IPS-18a (cell line): ENCODE data around the gene CHMP4B.

Experiments
- H3K27ac ChIP-seq: one replicate; pipeline ENCODE4 v1.5.1; 2013; ENCODE audit warnings: low read length
- H3K27me3 ChIP-seq: one replicate; pipeline ENCODE4 v1.6.1; 2013; ENCODE audit warnings: mild to moderate bottlenecking, low read length; ENCODE audit not compliant: control insufficient read depth, insufficient read depth
- H3K36me3 ChIP-seq: one replicate; pipeline ENCODE4 v1.6.1; 2013; ENCODE audit warnings: low read depth, low read length; ENCODE audit not compliant: control insufficient read depth
- H3K4me1 ChIP-seq: one replicate; pipeline ENCODE4 v1.6.1; 2013; ENCODE audit warnings: low read depth, low read length; ENCODE audit not compliant: control insufficient read depth
- H3K4me3 ChIP-seq: one replicate; pipeline ENCODE4 v1.5.1; 2013; ENCODE audit warnings: low read length
- H3K9ac ChIP-seq: one replicate; pipeline ENCODE4 v1.6.1; 2013; ENCODE audit warnings: mild to moderate bottlenecking, low read length, moderate library complexity
- H3K9me3 ChIP-seq: one replicate; pipeline ENCODE4 v1.6.1; 2013; ENCODE audit warnings: low read depth, low read length; ENCODE audit not compliant: control insufficient read depth

CHMP4B gene

DNA sequence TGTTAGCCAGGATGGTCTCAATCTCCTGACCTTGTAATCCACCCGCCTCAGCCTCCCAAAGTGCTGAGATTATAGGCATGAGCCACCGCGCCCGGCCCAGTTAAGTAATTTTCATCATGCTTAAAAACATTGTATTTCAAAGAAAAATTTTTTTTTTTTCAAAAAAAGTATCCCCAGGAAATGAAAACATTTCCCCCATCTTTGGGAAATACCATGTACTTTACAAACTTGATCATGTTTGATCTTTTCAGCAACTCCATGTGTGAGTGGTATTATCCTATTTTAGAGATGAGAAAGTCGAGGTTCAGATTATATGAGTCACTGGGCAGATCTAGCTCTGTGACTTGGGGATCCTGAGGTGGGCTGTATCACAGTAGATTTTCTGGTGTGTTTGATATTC lies 11.8 kb downstream of the CHMP4B start:
- Histone ChIP-seq H3K9ac (no peak overlapping the region), H3K9me3 (no peaks in the 10 kb centered on the region), H3K36me3 (no peaks in the 10 kb centered on the region), H3K27ac (no peak overlapping the region), H3K4me3 (no peak overlapping the region), H3K4me1 (peaks cover 13% of the 10 kb centered on the region), H3K27me3 (no peaks in the 10 kb centered on the region)

DNA sequence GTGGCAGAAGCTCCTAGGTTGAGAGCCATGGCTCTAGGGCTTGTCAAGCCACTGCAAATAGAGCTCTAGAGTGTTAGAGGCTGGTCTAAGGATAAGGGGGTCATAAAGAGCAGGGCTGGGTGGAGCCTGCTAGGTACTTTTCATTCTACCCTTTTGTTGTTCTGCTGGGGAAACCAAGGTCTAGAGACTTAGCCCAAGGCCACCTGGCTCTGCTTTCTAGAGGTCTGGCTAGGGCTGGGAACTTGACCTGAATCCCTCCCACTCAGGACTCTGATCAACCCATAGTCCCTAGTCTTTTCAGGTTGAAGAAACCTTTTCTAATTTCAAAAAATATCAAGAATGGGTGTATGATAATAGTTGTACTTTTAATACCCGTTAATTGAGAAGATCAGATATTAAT lies 13.7 kb downstream of the CHMP4B start:
- no peak overlapping the region for H3K9ac ChIP-seq
- no peaks in the 10 kb centered on the region for H3K27me3 ChIP-seq
- H3K27ac ChIP-seq, result no peak overlapping the region

DNA sequence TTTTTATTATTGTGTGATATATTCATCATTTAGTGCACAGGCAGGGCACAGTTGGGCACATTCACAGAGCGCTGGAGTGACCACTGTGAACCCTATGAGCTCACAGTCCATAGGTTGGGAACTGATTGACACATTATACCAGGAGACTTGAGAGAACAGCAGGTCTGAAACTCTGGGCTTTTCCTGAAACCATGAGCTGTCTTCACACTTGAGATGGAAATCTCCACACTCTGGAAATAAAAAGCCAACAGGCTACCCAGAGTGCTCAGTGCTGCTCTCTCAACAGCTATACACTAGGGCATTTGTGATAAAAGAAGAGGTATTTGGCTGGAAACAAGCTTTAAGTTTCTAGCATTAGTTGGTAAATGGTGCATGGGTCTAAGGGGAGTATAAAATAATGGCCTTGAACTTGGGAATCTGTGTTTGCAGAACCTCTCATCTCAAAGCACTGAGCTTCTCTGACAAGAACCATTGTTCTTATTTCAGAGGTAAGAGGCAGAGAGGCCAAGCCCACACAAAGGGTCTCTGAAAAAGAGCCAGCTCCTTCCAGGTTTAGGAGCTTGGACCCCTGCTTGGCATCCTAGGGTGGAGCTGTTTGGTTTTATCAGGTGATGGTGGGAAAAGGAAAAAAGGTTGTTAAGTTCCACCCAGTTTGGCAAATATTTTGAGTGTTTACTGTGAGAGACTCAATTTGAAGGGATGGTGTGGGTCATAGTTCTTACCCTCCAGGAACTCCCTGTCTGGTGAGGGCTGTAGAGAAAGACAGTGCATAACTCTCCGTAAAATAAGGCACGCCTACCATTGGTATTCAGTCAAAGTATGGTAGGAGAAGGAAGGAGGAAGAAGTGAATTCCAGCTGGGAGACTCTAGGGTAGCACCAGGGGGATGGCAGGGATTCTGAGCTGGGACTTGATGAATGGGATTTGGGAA lies 14.5 kb downstream of the CHMP4B start:
- Histone ChIP-seq H3K36me3 (no peaks in the 10 kb centered on the region), H3K27me3 (no peaks in the 10 kb centered on the region), H3K9me3 (no peaks in the 10 kb centered on the region), H3K4me1 (peaks cover 13% of the 10 kb centered on the region), H3K4me3 (no peak overlapping the region), H3K27ac (no peak overlapping the region), H3K9ac (no peak overlapping the region)

More for the DNA sequence above, 13.7 kb downstream of the CHMP4B start:
- Histone ChIP-seq H3K4me1 (peaks cover 13% of the 10 kb centered on the region), H3K9me3 (no peaks in the 10 kb centered on the region), H3K4me3 (no peak overlapping the region), H3K36me3 (no peaks in the 10 kb centered on the region)

DNA sequence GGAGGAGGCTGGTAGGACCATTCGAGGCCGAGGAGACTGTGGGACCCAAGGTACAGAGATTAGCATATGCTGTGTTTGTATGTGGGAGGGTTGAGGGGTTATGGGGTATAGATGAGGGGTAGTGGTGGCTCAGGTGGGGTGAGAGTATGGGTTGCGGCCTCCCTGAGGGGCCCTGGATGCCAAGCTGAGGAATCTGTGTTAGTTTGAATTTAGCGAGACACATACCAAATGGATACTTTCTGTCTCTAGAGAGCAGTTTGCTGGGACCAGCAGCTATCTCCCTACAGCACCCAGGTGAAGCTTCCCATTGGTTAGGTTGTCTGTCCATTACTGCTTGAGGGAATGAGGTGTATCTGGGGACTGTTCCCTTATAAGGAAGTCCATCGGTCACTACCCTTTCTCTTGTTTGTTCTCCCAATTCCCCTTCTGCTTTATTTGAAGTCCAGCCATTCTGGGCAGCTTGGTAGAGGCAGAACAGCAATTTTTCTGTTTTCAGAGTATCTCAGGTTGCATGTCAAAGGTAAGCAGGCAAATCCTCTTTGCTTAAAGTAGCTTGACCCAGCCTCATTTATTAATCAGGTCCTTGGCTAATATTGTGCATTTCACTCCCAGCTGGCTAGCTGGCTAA lies 15.2 kb downstream of the CHMP4B start:
- no peak overlapping the region for H3K27ac ChIP-seq
- no peaks in the 10 kb centered on the region for H3K9me3 ChIP-seq
- H3K27me3 ChIP-seq, result no peaks in the 10 kb centered on the region

DNA sequence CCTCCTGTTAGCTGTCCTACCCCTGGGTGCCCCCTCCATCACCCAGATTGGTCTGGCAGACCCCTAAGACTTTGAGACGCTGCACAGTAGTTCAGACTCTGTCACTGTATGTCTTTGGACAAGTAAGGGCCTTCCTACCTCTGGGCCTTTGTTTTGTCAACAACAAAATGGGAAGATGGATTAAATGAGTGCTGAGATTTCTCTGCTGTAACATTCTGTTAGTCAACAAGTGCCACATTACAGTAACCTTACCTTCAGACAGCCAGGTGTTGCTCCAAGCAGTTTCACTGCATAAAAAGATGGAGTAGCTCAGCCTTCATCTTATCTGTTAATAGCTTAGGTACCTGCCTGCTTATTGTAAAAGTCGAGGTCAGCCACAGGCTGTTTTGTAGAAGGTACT lies 16.0 kb downstream of the CHMP4B start:
- H3K4me3 ChIP-seq, result no peak overlapping the region
- H3K9me3 ChIP-seq, result no peaks in the 10 kb centered on the region
- H3K9ac ChIP-seq, result no peak overlapping the region
- H3K36me3 ChIP-seq, result no peaks in the 10 kb centered on the region
- H3K27ac ChIP-seq, result no peak overlapping the region
- no peaks in the 10 kb centered on the region for H3K27me3 ChIP-seq
- H3K4me1 ChIP-seq, result peaks cover 17% of the 10 kb centered on the region

More for the DNA sequence above, 15.2 kb downstream of the CHMP4B start:
- Histone ChIP-seq H3K4me1 (peaks cover 13% of the 10 kb centered on the region), H3K4me3 (no peak overlapping the region), H3K36me3 (no peaks in the 10 kb centered on the region), H3K9ac (no peak overlapping the region)

DNA sequence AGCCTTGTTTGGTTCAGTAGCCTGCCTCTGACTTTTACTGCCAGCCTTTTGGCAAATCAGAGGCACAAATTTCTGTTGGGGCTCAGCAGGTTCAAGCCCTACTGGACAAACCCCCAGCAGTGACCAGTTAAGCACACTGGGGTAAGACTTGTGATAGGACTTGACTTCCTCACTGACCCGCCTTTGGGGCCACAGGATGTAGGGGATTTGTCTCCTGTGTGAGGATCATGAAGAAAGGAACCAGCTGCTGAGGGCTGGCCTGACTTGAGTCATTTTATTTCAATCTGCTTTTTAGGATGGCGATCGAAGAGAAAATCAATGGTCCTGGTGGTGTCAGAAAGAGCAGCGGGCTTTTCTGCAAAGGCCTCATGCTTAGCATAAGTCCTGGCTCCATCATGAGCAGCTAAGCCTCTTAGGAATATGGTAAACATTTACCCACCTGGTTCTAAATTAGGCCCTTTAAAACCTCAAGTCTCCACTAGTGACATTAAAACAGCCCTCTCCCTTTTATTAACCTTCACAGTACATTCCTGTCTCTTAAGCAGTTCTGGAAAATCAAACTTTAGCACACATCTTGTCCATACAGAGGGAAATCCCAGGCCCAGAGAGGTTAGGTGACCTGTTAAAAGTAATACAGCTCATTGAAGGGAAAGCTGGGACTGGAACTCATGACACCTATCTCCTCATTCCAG lies 16.6 kb downstream of the CHMP4B start:
- H3K27me3 ChIP-seq, result no peaks in the 10 kb centered on the region
- no peak overlapping the region for H3K27ac ChIP-seq
- no peak overlapping the region for H3K9ac ChIP-seq
- peaks cover 17% of the 10 kb centered on the region for H3K4me1 ChIP-seq
- no peaks in the 10 kb centered on the region for H3K9me3 ChIP-seq
- H3K4me3 ChIP-seq, result no peak overlapping the region
- no peaks in the 10 kb centered on the region for H3K36me3 ChIP-seq

DNA sequence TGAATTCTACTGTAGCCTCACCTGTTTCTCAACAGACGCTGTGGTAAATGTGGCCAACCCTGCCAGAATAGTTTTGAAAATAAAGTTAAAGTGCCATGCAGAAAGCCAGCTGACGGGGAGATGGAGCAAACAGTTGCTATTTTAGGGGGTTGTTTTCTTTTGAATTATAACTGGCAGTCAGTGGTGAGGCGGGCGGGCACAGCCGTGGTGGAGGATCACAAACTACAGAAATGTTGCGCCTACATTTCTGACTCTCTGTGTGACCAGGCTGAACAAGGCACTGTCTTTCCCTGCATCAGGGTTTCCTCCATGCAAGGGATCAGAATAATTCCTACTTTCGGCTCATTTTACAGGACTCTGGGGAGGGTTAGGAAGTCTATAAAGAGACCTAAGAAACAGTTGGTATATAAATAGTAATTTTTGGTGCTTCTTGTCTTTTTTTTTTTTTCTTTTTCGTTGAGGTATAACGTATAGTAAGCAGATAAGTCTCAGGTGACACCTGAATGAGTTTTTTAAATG lies 17.2 kb downstream of the CHMP4B start:
- Histone ChIP-seq H3K4me3 (no peak overlapping the region), H3K4me1 (peaks cover 21% of the 10 kb centered on the region), H3K27ac (no peak overlapping the region)

DNA sequence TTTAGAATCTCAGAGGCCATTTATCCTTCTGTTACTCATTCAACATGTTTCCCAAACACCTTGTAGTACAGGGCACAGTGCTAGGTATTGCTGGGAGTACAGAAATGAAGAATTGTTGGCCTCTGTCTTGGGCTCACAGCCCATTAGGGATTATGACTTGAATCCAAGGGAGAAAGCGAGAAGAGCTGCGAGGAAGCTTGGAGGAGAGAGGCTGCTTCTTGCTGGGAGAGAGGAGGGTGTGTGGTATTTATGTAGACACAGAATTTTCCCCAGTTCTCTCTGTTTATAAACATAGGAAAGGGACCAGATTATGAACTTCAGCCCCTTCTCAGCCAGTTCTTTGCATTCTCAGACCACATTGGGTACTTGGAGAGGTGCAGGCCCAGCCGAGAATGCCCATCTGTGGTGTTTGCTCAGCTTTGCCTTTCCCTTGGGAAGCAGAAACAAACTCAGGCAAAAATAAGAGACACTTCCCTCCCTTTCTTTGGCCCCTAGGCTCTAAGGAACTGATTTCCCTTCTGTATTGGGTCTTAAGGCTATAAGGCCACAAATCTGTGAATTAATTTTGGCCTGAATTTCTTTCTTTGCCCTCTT lies 17.9 kb downstream of the CHMP4B start:
- peaks cover 26% of the 10 kb centered on the region for H3K4me1 ChIP-seq
- no peaks in the 10 kb centered on the region for H3K27me3 ChIP-seq
- H3K9me3 ChIP-seq, result no peaks in the 10 kb centered on the region
- H3K36me3 ChIP-seq, result no peaks in the 10 kb centered on the region
- no peak overlapping the region for H3K9ac ChIP-seq
- no peak overlapping the region for H3K4me3 ChIP-seq
- H3K27ac ChIP-seq, result no peak overlapping the region

More for the DNA sequence above, 17.2 kb downstream of the CHMP4B start:
- no peaks in the 10 kb centered on the region for H3K27me3 ChIP-seq
- no peaks in the 10 kb centered on the region for H3K9me3 ChIP-seq
- no peaks in the 10 kb centered on the region for H3K36me3 ChIP-seq
- no peak overlapping the region for H3K9ac ChIP-seq

DNA sequence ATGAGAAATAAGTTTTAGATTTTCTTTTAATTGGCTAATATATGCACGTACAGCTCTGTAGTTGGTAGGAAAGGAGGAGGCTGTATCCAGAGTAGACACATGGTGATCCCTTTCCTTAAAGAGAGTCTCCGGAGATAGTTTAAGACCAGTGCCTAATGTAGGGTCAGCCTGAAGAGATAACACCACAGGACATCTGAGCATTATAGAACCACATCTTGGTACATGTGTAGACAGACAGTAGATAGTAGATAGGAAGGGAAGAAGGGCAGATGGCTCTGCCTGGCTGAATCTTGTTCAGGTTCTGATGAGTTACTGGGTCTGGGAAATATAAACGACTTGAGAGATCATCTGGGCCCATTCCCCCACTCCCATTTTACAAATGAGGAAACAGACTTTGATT lies 18.5 kb downstream of the CHMP4B start:
- H3K9me3 ChIP-seq, result no peaks in the 10 kb centered on the region
- H3K9ac ChIP-seq, result no peak overlapping the region
- H3K27ac ChIP-seq, result no peak overlapping the region
- H3K36me3 ChIP-seq, result no peaks in the 10 kb centered on the region
- H3K4me3 ChIP-seq, result no peak overlapping the region
- peaks cover 26% of the 10 kb centered on the region for H3K4me1 ChIP-seq
- no peaks in the 10 kb centered on the region for H3K27me3 ChIP-seq

DNA sequence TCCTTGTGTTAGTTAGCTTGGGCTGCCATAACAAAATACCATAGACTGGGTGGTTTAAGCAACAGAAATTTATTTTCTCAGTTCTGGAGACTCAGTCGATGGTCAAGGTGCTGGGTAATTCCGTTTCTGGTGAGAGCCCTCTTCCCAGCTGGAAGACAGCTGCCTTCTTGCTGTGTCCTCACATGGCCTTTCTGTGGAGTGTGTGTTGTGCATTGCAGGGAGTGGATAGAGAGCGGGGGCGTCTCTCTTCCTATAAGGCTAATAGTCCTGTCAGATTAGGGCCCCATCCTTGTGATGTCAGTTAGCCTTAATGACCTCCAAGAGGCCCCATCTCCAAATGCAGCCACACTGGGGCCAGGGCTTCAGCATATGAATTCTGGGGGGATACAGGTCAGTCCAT lies 19.2 kb downstream of the CHMP4B start:
- Histone ChIP-seq H3K9ac (no peak overlapping the region), H3K4me3 (no peak overlapping the region), H3K27me3 (no peaks in the 10 kb centered on the region), H3K4me1 (peaks cover 26% of the 10 kb centered on the region), H3K36me3 (no peaks in the 10 kb centered on the region), H3K27ac (no peak overlapping the region), H3K9me3 (no peaks in the 10 kb centered on the region)
